HG02970 (cell line): ENCODE data around the gene PPP1R7.

Experiments
- ATAC-seq: cut with Tn5 transposase; IDR thresholded peaks from one replicate; pipeline ENCODE4 v1.9.1; 2021; ENCODE audit warnings: mild to moderate bottlenecking, moderate library complexity, moderate number of reproducible peaks; ENCODE audit not compliant: unreplicated experiment, low FRiP score

The PPP1R7 gene

GRCh38 chr2:241137276-241138190, 12.7 kb upstream of the PPP1R7 start:
- no peak for ATAC-seq

GRCh38 chr2:241138471-241138870, 11.8 kb upstream of the PPP1R7 start:
- no peak for ATAC-seq

GRCh38 chr2:241139531-241140444, 10.5 kb upstream of the PPP1R7 start:
- ATAC-seq = no peak

GRCh38 chr2:241140445-241140840, 9.8 kb upstream of the PPP1R7 start:
- ATAC-seq = no peak

- no peak for ATAC-seq
These were observed 9.0 kb upstream of the PPP1R7 start for GRCh38 chr2:241141214-241141770.

- no peak for ATAC-seq
These were observed 8.2 kb upstream of the PPP1R7 start for GRCh38 chr2:241142063-241142462.

DNA sequence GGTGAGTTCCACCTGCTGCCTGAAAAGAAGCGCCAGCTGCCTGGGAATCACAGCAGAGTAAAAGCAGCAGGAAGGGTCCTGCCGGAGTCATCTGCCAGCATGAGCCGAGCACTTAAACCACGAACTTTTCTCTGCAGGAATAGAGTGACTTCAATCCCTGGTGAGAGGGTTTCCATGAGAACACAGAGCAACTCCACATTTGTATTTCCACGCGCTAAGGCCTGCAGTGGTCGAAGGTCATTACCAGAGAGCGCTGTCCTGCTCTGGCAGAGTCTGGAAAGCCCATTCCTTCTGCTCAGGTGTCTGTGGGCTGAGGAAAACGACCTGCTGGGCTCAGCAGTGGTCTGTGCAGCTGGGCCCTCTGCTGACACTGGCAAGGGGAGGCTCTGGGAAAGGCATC, 7.7 kb upstream of the PPP1R7 start:
- no peak for ATAC-seq

- ATAC-seq = no peak
These were observed 4.0 kb upstream of the PPP1R7 start for GRCh38 chr2:241146286-241146685.

GRCh38 chr2:241147336-241147735, 2.9 kb upstream of the PPP1R7 start:
- ATAC-seq = no peak

- ATAC-seq = no peak
These were observed 2.0 kb upstream of the PPP1R7 start for GRCh38 chr2:241148239-241148638.

DNA sequence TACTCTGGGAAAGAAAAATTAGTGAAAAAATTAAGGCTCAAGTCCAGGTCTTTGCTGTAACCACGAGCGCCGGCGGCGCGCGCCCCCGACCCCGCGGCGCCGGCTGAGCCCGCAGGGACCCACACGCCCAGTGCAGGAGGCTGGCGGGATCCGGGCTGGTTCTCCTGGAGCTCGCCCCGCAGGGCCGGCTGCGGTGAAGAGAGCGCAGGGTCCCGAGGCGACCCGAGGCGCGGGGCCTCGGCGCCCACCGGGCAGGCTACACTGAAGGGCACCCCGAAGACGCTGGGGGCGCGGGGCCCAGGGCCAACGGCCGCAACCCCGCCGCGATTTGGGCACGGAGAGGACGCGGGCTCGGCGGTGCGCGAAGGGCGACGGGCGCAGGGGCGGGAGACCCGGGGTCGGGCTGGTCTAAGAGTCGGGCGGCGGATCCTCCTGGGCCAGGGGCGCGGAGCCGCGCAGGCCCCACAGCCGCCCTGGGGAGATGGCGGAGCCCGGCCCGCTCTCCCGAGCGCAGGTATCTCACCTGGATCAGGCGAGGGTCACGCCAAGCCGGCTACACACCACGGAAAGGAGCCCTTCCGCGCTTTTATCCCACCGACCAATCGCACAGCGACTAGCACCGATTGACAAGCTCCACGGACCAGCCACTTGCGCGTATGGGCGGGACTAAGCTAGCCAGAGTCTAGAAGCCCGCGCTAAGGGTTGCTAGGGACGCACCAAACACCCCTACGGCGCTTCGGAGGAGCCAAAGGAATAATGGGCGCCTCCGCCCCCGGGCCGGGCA, 1.2 kb upstream of the PPP1R7 start, which contains the start of gene PASK:
PASK (minus strand) TSS at position 582 of the 784 bp plus-strand sequence. CDS start 6,440 bp downstream, outside the sequence.
- peak; percentile 63 for ATAC-seq

- peak; percentile 11 for ATAC-seq
These were observed 667 bp upstream of the PPP1R7 start for GRCh38 chr2:241149675-241149924.

- ATAC-seq = no peak
These were observed 628 bp downstream of the PPP1R7 start for GRCh38 chr2:241150660-241151530.

GRCh38 chr2:241151934-241152660, 1.8 kb downstream of the PPP1R7 start:
- no peak for ATAC-seq

DNA sequence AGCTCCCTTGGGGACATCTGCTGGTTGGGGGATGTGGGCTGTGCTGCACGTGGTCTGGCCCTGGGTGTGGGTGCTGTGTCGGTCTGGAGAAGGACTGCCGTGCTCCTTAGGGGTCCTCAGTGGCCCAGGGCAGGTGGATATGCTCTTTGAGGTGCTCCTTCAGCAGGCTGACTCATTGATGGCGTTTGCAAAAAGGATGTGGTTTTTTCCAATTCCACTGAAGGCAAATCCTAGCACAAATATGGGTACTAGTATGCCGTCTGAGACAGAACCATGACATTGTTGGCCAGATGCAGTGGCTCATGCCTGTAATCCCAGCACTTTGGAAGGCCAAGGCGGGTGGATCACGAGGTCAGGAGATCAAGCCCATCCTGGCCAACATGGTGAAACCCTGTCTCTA, 3.3 kb downstream of the PPP1R7 start:
- ATAC-seq = no peak

- no peak for ATAC-seq
These were observed 4.6 kb downstream of the PPP1R7 start for GRCh38 chr2:241154915-241155314.

GRCh38 chr2:241155936-241156335, 5.7 kb downstream of the PPP1R7 start:
- no peak for ATAC-seq

GRCh38 chr2:241156971-241157441, 6.7 kb downstream of the PPP1R7 start:
- no peak for ATAC-seq
